Stimulated activated CD8-positive, alpha-beta memory T cell treated with anti-CD3 and anti-CD28 coated beads, Interleukin-4, amount 100 ng/mL, for 48 hours (primary cell): ENCODE measurements around the gene POFUT2.

Experiments
- DNase-seq: peaks from one replicate; pipeline ENCODE4 v3.0.0-alpha.2; 2020

Gene POFUT2

GRCh38 chr21:45281411-45282282 lies 6.0 kb downstream of the POFUT2 start:
- no peak for DNase-seq

- DNase-seq: no peak
These were observed 6.7 kb downstream of the POFUT2 start for GRCh38 chr21:45280969-45281368.

- no peak for DNase-seq
These were observed 7.4 kb downstream of the POFUT2 start for GRCh38 chr21:45280178-45280821.

DNA sequence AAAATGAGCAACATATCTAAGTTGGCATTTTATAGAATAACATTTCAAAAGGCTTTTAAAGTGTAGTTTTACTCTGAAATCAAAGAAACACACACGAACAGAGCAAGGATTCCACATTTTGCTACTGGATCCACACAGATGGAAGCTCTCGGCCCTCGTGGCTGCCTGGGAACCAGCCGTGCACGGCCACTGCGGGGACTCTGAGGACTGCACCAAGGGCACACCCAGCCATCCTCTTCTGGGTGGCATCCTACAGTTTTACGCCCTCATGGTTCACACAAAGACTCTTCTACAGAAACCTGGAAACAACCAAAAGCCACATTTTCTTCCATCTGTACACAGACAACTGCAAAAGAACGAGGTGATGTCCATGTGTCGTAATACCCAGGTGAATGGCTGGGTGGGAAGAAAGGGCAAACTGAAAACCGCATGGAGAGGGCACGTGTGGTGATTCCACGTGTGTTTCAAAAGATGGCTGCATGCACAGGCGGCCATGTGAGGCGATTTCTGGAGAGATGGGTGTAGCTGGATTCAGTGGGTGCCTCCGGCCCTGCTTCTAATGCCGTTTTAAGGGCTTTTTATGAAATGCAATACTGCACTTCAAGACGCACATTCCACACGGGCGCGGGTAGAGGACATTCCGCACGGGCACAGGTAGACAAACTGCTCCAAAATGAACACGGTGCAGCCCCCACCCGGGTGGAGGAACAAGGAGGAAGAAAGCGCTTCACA lies 8.1 kb downstream of the POFUT2 start:
- no peak for DNase-seq

- DNase-seq: no peak
These were observed 9.4 kb downstream of the POFUT2 start for GRCh38 chr21:45278156-45278911.

DNA sequence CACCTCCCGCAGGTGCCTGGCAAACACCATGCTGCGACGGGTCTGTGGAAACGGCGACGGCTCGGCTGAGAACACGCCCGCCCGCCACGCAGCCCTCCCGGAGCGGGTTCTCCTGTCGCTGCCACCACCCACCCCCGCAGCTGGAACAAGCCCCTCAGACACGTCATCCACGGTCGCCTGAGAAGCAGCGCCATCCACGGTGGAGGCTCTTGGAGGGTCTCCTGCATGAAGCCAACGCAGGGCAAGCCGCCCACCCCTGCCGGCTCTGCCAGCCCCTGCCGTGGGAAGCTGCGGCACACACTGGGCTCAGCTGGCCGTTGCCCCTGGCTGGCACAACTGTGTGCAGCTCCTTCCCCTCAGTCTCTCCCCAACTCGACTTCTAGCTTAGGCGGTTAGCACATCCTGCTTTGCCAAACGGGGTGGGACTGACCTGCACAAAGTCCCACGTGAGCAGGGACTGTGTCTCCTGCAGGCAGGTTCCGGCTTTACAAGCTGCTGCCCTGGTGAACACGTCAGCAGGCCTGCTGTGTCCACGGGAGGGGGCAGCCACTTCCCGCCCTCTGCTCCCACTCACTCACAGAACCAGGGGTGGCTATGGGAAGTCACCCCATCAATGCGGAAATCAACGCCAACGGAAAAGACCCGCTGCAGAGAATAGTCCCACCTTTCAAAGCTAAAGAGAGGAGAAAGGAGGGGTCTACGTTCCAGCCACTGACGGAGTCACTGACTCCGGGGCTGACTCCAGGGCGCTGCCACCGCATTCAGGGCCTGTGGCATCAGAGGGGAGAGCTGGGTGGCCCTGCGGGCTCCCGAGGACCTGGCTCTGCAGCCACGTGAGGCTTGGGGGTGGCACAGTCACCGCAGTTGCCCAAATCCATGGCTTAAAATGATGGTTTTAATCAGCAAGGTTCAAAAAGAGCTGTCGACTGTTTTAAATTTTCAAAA lies 10.3 kb downstream of the POFUT2 start:
- DNase-seq: no peak

GRCh38 chr21:45276596-45276995 lies 11.1 kb downstream of the POFUT2 start:
- no peak for DNase-seq

GRCh38 chr21:45270306-45270821 lies 17.3 kb downstream of the POFUT2 start:
- no peak for DNase-seq

GRCh38 chr21:45269861-45270260 lies 17.8 kb downstream of the POFUT2 start:
- DNase-seq: no peak

- DNase-seq: no peak
These were observed 20.3 kb downstream of the POFUT2 start for GRCh38 chr21:45267390-45267760.

DNA sequence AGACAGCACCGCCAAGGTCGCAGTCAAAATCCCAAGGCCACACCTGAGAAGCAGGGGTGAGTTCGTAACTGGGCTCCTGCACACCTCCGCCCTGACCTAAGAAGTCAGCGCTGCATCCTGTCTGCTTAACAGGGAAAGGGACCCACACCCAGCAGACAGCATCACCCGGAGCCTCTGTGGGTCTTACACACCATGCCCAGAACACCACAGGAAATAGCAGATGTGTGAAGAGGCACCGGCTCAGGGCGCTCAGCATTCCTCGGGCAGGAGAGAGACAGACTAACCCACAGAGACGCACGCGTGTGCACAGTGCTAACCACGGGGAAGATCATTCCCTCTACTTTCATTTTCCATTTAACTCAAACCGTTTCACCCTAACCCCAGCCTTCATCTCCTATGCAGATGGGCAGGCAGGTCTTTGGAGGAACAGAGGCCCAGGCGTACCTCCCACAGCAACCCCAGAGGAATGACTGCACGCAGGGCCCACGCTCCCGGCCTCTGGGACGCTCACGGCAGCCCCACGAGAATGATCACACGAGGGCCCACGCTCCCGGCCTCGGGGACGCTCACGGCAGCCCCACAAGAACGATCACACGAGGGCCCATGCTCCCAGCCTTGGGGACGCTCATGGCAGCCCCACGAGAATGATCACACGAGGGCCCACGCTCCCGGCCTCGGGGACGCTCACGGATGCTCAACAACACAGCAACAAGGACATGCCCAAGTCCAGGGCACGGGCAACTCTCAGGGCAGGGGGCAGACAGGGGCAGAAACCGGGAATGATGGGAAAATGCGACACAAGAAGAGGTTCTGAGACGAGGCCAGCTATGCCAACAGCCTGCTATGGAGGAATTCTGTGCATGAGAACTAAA lies 20.9 kb downstream of the POFUT2 start:
- peak; percentile 65 for DNase-seq

DNA sequence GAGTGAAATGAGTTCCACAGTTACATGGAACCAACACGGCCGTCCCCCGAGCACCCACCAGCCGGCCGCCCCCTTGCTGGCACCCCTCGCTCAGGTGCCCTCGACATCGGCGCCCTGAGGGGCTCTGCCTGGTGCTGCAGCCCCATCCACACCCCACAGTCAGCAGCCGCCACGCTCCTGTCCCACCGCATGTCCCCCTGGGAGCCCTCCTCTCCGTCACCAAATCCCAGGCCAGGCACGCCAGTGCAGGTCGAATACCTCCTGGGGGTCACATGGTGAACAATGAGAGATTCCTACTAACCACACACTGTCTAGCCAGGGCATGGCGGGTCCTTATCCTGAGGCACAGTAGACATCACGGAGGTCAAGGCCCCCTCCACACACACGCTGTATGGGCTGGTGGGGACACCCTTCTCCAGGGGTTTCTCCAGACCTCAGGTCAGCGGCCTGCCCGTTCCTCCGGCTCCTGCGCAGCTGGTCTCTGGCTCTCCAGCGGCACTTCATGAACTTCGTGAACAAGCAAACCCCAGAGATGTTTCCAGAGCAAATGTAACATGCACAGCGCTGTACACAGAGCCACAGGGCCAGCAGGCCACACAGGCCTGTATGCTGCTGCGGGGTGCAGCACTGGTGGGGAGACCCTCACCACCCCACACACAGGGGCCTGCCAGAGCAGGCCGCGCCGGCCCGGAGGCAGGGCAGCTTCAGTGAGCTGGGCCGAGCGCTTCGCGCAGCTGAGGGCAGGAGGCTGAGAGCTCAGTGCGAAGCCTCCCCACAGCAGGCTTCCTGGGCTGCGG lies 21.8 kb downstream of the POFUT2 start:
- DNase-seq: no peak

DNA sequence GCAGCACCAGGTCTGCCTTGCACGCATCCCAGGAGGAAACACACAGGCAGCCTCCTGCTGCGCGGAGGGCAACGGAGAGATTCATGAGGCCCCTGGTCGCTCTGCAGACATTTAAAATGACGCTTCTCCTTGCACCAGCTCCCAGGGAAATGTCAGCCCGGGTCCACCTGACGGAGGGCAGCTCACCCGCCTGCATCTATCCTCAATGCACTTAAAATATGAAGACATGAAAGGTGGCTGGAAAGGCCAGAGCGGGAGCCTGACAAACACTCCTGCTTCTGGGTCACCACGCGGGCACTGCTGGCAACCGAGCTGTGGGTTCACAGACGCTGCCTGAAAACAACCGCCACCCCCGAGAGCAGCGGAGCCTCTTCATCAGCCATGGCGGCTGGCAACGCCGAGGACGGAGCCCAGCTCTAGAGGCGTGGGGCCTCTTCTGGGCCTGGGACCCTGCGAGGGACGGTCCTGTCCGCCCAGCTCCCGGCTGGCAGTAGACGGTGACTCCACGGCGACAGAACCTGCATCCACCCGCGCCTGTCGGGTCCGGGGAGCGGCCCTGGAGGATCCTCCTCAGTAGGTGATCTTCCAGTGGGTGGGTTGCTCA lies 22.7 kb downstream of the POFUT2 start:
- DNase-seq: no peak

GRCh38 chr21:45264146-45264911 lies 23.4 kb downstream of the POFUT2 start:
- DNase-seq: no peak

GRCh38 chr21:45263534-45263933 lies 24.2 kb downstream of the POFUT2 start:
- no peak for DNase-seq

DNA sequence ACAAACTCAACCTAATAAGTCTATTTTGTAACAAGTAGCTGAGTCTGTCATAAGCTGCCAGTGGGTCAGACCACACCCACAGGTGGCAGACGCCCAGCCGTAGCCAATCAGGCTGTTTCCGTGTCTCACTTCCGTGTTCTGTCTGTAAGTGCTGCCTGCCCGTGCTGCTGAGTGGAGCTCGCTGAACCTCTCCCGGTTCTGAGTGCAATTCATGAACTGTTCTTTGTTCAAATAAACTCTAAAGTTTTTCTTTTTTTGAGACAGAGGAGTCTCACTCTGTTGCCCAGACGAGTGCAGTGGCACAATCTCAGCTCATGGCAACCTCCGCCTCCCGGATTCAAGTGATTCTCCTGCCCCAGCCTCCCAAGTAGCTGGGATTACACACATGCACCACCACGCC lies 25.1 kb downstream of the POFUT2 start:
- peak; percentile 18 for DNase-seq

DNA sequence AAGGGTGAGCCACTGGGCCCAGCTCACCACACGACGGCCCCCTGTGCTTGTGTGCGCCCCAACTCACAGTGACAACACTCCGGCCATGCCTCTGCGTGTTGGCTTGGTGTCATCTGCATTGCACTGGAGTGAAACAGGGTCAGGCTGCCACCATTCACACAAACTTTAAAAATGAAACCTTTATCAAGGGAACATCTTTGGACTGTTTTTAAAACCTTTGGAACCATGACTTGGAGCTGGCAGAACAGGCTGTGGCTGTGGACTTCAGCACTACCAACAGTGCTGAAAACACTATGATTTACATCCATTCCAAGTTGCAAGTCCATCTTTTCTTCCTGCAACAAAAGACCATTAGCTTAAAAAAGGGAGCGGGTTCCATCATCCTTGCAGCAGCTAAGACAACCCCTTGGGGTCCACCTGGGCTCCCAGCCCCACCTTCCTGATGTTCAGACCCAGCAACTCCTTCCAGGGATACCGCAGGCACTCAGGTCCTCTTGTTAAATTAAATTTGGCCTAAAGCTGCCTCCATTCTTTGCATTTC lies 25.6 kb downstream of the POFUT2 start:
- no peak for DNase-seq

- no peak for DNase-seq
These were observed 26.6 kb downstream of the POFUT2 start for GRCh38 chr21:45261093-45261492.
